Mesenchymal stem cell (in vitro differentiated cells and primary cell): Measurements from ENCODE around the gene USP15. TPM values are rescaled to one million over a fixed set of nuclear protein-coding genes. Genes with fewer than 3 reads are reported as not detected.

Source experiments
- DNase-seq: peaks from one replicate; pipeline ENCODE4 v3.0.0-alpha.2; 2013
- H2AFZ ChIP-seq: one replicate; pipeline ENCODE4 v1.6.1; 2013; ENCODE audit warnings: low read depth, mild to moderate bottlenecking, control low read depth, inconsistent platforms, low read length, moderate library complexity
- H2AK5ac ChIP-seq: 2 replicates; pipeline ENCODE4 v1.6.1; 2013; ENCODE audit warnings: low read length, moderate library complexity, mild to moderate bottlenecking, inconsistent platforms; ENCODE audit not compliant: severe bottlenecking
- H2BK120ac ChIP-seq: one replicate; pipeline ENCODE4 v1.6.1; 2013; ENCODE audit warnings: low read depth, mild to moderate bottlenecking, inconsistent platforms, low read length, moderate library complexity
- H2BK12ac ChIP-seq, 2 experiments: one replicate each; pipeline ENCODE4 v1.6.1; 2013; ENCODE audit warnings: inconsistent platforms in 2 of 2, low read length in 2 of 2, mild to moderate bottlenecking in 2 of 2, moderate library complexity in 2 of 2, control low read depth in 1 of 2
- H2BK15ac ChIP-seq: one replicate; pipeline ENCODE4 v1.6.1; 2013; ENCODE audit warnings: mild to moderate bottlenecking, low read depth, inconsistent platforms; ENCODE audit not compliant: poor library complexity, severe bottlenecking
- H2BK5ac ChIP-seq: 2 replicates; pipeline ENCODE4 v1.6.1; 2013; ENCODE audit warnings: low read depth, mild to moderate bottlenecking, low read length, control low read depth, inconsistent platforms; ENCODE audit not compliant: poor library complexity, severe bottlenecking
- H3K14ac ChIP-seq, 2 experiments: one replicate each; pipeline ENCODE4 v1.6.1; 2013; ENCODE audit warnings: inconsistent platforms in 2 of 2, low read length in 2 of 2, control low read depth in 1 of 2, mild to moderate bottlenecking in 1 of 2, moderate library complexity in 1 of 2
- H3K18ac ChIP-seq, 2 experiments: one replicate each; pipeline ENCODE4 v1.6.1; 2013; ENCODE audit warnings: inconsistent platforms in 2 of 2, low read length in 2 of 2, control low read depth in 1 of 2, low read depth in 1 of 2, mild to moderate bottlenecking in 1 of 2
- H3K23ac ChIP-seq, 2 experiments: one replicate each; pipeline ENCODE4 v1.6.1; 2013; ENCODE audit warnings: inconsistent platforms in 2 of 2, low read length in 2 of 2, mild to moderate bottlenecking in 2 of 2, moderate library complexity in 2 of 2, control low read depth in 1 of 2
- H3K27ac ChIP-seq: 2 replicates; pipeline ENCODE4 v1.5.1; 2013; ENCODE audit warnings: mild to moderate bottlenecking, moderate library complexity, low read length, control low read depth, inconsistent platforms; ENCODE audit not compliant: poor library complexity, severe bottlenecking
- H3K27me3 ChIP-seq, 2 experiments: 2 replicates each; pipeline versions ENCODE4 v1.6.1 to v1.7.0; 2013; ENCODE audit warnings: low read length in 2 of 2, mild to moderate bottlenecking in 2 of 2, moderate library complexity in 2 of 2, control low read depth in 1 of 2, inconsistent platforms in 1 of 2; ENCODE audit not compliant: control insufficient read depth in 1 of 2, insufficient read depth in 1 of 2
- H3K36me3 ChIP-seq, 2 experiments: 2 replicates each; pipeline versions ENCODE4 v1.6.1 to v1.7.0; 2013; ENCODE audit warnings: low read length in 2 of 2, control low read depth in 1 of 2, inconsistent platforms in 1 of 2, low read depth in 1 of 2, mild to moderate bottlenecking in 1 of 2; ENCODE audit not compliant: insufficient read depth in 2 of 2, control insufficient read depth in 1 of 2
- H3K4ac ChIP-seq, 2 experiments: one replicate each; pipeline ENCODE4 v1.6.1; 2013; ENCODE audit warnings: inconsistent platforms in 2 of 2, low read length in 2 of 2, mild to moderate bottlenecking in 2 of 2, moderate library complexity in 2 of 2, control low read depth in 1 of 2, low read depth in 1 of 2
- H3K4me1 ChIP-seq: 2 replicates; pipeline ENCODE4 v1.6.1; 2013; ENCODE audit warnings: low read depth, low read length, control low read depth; ENCODE audit not compliant: control insufficient read depth, insufficient read depth
- H3K4me2 ChIP-seq: 2 replicates; pipeline ENCODE4 v1.6.1; 2013; ENCODE audit warnings: low read length, mild to moderate bottlenecking, inconsistent platforms; ENCODE audit not compliant: poor library complexity, severe bottlenecking
- H3K4me3 ChIP-seq, 2 experiments: 2 replicates each; pipeline versions ENCODE4 v1.5.1 to v1.7.0; 2013; ENCODE audit warnings: low read length in 2 of 2, mild to moderate bottlenecking in 2 of 2, control low read depth in 1 of 2, low read depth in 1 of 2; ENCODE audit not compliant: insufficient read depth in 1 of 2
- H3K79me1 ChIP-seq: replicated peaks from 2 replicates; pipeline ENCODE4 v1.6.1; 2013; ENCODE audit warnings: mild to moderate bottlenecking, control low read depth, low read length, inconsistent platforms; ENCODE audit not compliant: poor library complexity, severe bottlenecking
- H3K9ac ChIP-seq: 2 replicates; pipeline ENCODE4 v1.7.0; 2013; ENCODE audit warnings: mild to moderate bottlenecking, low read length, moderate library complexity
- H3K9me3 ChIP-seq: 2 replicates; pipeline ENCODE4 v1.7.0; 2013; ENCODE audit warnings: mild to moderate bottlenecking, low read length; ENCODE audit not compliant: control insufficient read depth
- H4K8ac ChIP-seq: one replicate; pipeline ENCODE4 v1.6.1; 2013; ENCODE audit warnings: inconsistent platforms, mild to moderate bottlenecking, low read length, moderate library complexity
- H4K91ac ChIP-seq: one replicate; pipeline ENCODE4 v1.6.1; 2013; ENCODE audit warnings: mild to moderate bottlenecking, low read length, inconsistent platforms
- WGBS: methylation state at CpG from one replicate; pipeline ENCODE4 v1.1.7; 2013; ENCODE audit warnings: mixed read lengths; 5-methylcytosine and 5-hydroxymethylcytosine counted together
- polyA plus RNA-seq, 2 experiments: library from polyadenylated mRNA; stranded (reverse); fragments of 200-250 nt; gene quantifications; one replicate each; pipeline ENCODE4 v1.2.3, GENCODE V29; 2013

The USP15 gene
- polyA plus RNA-seq (2013, experiment 1 of 2) = 50.1 TPM
- 55.0 TPM for polyA plus RNA-seq (2013, experiment 2 of 2)

DNA sequence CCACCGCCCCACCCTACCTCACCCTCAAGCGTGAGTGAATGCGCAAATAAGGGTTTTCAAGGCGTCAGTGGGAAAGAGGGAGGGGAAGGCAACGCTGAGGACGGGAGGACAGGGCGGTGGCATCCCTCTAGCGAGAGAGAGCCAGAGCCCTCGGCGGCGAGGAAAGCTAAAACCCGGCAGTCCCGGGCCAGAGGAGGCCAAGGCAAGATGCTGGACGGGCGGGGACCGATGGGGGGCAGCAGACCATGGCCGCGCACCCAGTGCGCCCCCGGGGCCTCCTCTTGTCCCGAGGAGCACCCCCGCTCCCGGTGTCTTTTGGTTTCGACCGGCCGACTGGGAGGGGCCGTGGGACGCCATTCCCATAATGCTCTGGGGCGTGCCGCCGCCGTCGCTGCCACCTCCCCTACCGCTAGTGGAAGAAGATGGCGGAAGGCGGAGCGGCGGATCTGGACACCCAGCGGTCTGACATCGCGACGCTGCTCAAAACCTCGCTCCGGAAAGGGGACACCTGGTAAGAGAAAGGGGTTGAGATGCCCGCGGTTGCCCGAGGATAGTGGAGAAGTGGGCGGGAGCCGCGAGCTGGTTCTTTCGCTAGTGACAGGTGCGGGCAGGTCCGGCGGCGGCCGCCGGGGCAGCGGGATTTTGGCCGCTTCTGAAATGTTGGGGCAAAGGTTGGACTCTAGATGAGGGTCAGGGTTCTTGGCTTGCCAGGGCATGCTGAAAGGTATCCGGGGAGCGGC, at the start of gene USP15:
Gene USP15 (plus strand): TSS at position 412 of the 740 bp plus-strand sequence. CDS start 11 bp downstream, at position 423.
- peak within 1 kb of the TSS in 1 of 2 experiments; percentile 57 for H3K23ac ChIP-seq
- no peaks in the 10 kb centered on the region for H3K9me3 ChIP-seq
- H3K4ac ChIP-seq = peak within 1 kb of the TSS; percentile 65 to 80
- H2BK5ac ChIP-seq = peak within 1 kb of the TSS; percentile 83
- peak within 1 kb of the TSS; percentile 90 for H4K91ac ChIP-seq
- no peak within 1 kb of the TSS for H2AK5ac ChIP-seq
- H2BK120ac ChIP-seq = peak within 1 kb of the TSS; percentile 56
- peak within 1 kb of the TSS in 1 of 2 experiments; percentile 79 for H3K14ac ChIP-seq
- peak; percentile 98 for DNase-seq
- H2BK12ac ChIP-seq = peak within 1 kb of the TSS; percentile 3 to 15
- peak within 1 kb of the TSS; percentile 71 for H4K8ac ChIP-seq
- peak within 1 kb of the TSS; percentile 82 to 97 for H3K4me3 ChIP-seq
- H2AFZ ChIP-seq = peak within 1 kb of the TSS; percentile 81
- H3K4me2 ChIP-seq = peak within 1 kb of the TSS; percentile 84
- H3K4me1 ChIP-seq = peaks cover 6% of the 10 kb centered on the region
- H3K9ac ChIP-seq = peak within 1 kb of the TSS; percentile 99
- H3K36me3 ChIP-seq = no peaks in the 10 kb centered on the region
- H2BK15ac ChIP-seq = peak within 1 kb of the TSS; percentile 90
- WGBS = under 1% methylated on average over 57 of the region's 61 CpGs
- no peaks in the 10 kb centered on the region for H3K27me3 ChIP-seq
- H3K27ac ChIP-seq = peak within 1 kb of the TSS; percentile 96
- peak within 1 kb of the TSS; percentile 76 to 93 for H3K18ac ChIP-seq
- H3K79me1 ChIP-seq = no peaks in the 10 kb centered on the region

DNA sequence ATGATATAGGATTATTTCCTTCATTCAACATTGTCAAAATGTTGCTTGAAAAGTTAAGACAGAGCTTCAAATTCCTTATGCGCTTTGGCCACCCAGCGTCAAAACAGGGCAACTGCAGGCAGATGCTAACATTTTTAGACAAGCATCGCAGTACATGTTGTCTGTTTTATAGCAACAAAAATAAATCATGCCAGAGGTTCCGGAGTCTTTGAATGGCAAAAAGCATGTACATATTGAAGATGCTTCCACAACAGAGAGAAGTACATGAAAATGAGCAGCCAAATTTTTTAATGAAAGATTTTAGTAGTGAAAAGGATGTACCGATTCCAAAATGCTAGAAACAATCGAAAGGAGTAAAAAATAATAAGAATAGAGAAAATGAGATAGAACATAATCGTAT, 49.8 kb upstream of the USP15 start:
- 40% methylated on average over 6 of the region's 7 CpGs for WGBS
- Histone ChIP-seq H3K4me1 (no peaks in the 10 kb centered on the region), H2AK5ac (no peak overlapping the region), H3K79me1 (no peaks in the 10 kb centered on the region), H4K8ac (no peak overlapping the region), H2BK5ac (no peak overlapping the region), H3K23ac (no peak overlapping the region), H3K4me3 (peak overlapping the region in 1 of 2 experiments; percentile 16), H3K14ac (no peak overlapping the region), H3K18ac (no peak overlapping the region), H2BK120ac (no peak overlapping the region), H2AFZ (no peak overlapping the region), H3K4me2 (no peak overlapping the region), H3K9me3 (no peaks in the 10 kb centered on the region), H4K91ac (no peak overlapping the region), H3K27me3 (no peaks in the 10 kb centered on the region), H3K9ac (peak overlapping the region; percentile 36), H3K27ac (no peak overlapping the region), H2BK15ac (no peak overlapping the region), H3K4ac (no peak overlapping the region), H3K36me3 (no peaks in the 10 kb centered on the region), H2BK12ac (no peak overlapping the region)
- peak; percentile 36 for DNase-seq

DNA sequence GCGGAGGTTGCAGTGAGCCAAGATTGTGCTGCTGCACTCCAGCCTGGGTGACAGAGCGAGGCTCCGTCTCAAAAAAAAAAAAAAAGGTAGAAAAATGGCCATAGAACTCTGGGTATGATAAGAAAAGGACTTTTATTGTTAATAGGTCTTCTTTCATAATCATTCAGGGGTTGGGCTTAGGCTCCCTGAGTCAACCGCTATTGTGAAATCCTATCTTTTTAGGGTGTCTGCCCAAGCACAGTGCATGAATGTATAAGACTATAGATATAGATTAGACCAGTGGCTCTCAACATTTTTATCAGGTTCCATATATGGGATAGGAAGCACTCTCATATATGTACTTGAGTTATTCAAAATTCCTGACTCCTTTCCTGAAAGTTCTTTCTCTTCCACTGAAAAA, 48.7 kb upstream of the USP15 start:
- Histone ChIP-seq H4K91ac (no peak overlapping the region), H3K4me1 (no peaks in the 10 kb centered on the region), H2BK12ac (no peak overlapping the region)

DNA sequence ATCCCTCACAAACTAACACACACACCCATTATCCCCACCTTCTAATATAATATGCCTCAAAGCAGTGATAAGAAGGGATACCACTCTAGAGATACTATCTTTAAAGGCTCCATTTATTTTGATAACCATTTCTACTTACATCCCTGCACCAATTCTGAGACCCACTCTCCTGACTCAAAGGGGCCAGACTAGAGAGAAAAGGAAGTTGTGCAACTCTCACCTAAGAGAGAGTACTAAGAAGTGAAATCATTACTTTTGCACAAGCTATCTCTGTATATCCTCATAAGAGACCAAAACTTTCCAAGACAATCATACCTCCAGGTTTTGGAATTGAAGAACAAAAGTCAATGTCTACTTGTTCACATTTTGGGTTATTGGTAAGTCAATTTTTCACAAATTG, 45.4 kb upstream of the USP15 start:
- H2BK12ac ChIP-seq = no peak overlapping the region
- H3K27me3 ChIP-seq = no peaks in the 10 kb centered on the region
- no peak overlapping the region for H3K18ac ChIP-seq
- no peak overlapping the region for H2AK5ac ChIP-seq
- no peak for DNase-seq
- H3K36me3 ChIP-seq = no peaks in the 10 kb centered on the region
- H3K4ac ChIP-seq = no peak overlapping the region
- no peak overlapping the region for H3K23ac ChIP-seq
- H3K4me1 ChIP-seq = no peaks in the 10 kb centered on the region
- H2BK5ac ChIP-seq = no peak overlapping the region
- H3K4me3 ChIP-seq = no peak overlapping the region
- H3K9ac ChIP-seq = no peak overlapping the region
- no peak overlapping the region for H2BK15ac ChIP-seq
- no peak overlapping the region for H4K8ac ChIP-seq
- no peak overlapping the region for H4K91ac ChIP-seq
- no peaks in the 10 kb centered on the region for H3K79me1 ChIP-seq
- no peaks in the 10 kb centered on the region for H3K9me3 ChIP-seq
- H3K27ac ChIP-seq = no peak overlapping the region
- no peak overlapping the region for H2AFZ ChIP-seq
- no peak overlapping the region for H2BK120ac ChIP-seq
- H3K4me2 ChIP-seq = no peak overlapping the region
- H3K14ac ChIP-seq = no peak overlapping the region

More for the DNA sequence above, 48.7 kb upstream of the USP15 start:
- no peaks in the 10 kb centered on the region for H3K27me3 ChIP-seq
- no peak overlapping the region for H2AK5ac ChIP-seq
- H3K79me1 ChIP-seq = no peaks in the 10 kb centered on the region
- no peaks in the 10 kb centered on the region for H3K9me3 ChIP-seq
- H2BK120ac ChIP-seq = no peak overlapping the region
- H3K4me3 ChIP-seq = no peak overlapping the region
- no peak overlapping the region for H3K18ac ChIP-seq
- H4K8ac ChIP-seq = no peak overlapping the region
- no peak overlapping the region for H3K23ac ChIP-seq
- DNase-seq = no peak
- no peak overlapping the region for H3K27ac ChIP-seq
- no peak overlapping the region for H2BK5ac ChIP-seq
- no peak overlapping the region for H3K4me2 ChIP-seq
- no peak overlapping the region for H3K9ac ChIP-seq
- WGBS = 100% methylated on average over 4 of the region's 4 CpGs
- H3K14ac ChIP-seq = no peak overlapping the region
- no peak overlapping the region for H2AFZ ChIP-seq
- H3K4ac ChIP-seq = no peak overlapping the region
- H2BK15ac ChIP-seq = no peak overlapping the region
- no peaks in the 10 kb centered on the region for H3K36me3 ChIP-seq
